ENCODE data around the gene KIFAP3.

DNA sequence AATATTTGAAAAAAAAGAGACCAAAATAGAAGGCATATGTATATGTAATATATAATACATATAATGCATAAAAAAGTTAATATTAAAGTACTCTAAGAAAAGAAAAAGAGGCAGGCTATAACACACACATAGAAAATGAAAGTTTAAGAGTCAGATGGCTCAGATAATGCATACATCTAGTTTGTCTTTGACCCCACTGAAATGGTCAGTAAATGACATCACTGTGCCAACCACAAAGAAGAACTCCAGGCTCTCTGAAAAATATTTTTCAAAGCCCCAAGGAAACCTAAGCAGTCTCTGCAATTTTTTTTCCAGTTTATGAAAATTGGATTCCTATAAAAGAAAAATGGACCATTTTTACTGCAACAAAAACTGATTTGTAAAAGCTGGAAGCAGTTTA, 125.4 kb downstream of the KIFAP3 start:
- TF ChIP-seq POLR2A (IDR thresholded peaks at IDR 0.05; ENCODE audit: low read length) (no peak), GATA1 (IDR thresholded peaks at IDR 0.05; ENCODE audit: low read depth, low read length) (no peak)

Data from erythroblast (primary cell).